Large intestine (tissue), 3 donors: Measurements from ENCODE around the gene KCNIP3. TPM values are rescaled to one million over a fixed set of nuclear protein-coding genes. Genes with fewer than 3 reads are reported as not detected.

Source experiments
- DNase-seq, 2 donors: peaks; one replicate each; pipeline versions ENCODE4 v3.0.0 to v3.0.0-alpha.2; 2013
- H3K27ac ChIP-seq: one replicate; pipeline ENCODE4 v1.5.1; 2013; ENCODE audit warnings: low read length
- H3K27me3 ChIP-seq: 2 replicates; pipeline ENCODE4 v1.6.1; 2013; ENCODE audit warnings: low read length; ENCODE audit not compliant: control insufficient read depth, insufficient read depth
- H3K36me3 ChIP-seq: 2 replicates; pipeline ENCODE4 v1.6.1; 2013; ENCODE audit warnings: low read length; ENCODE audit not compliant: control insufficient read depth, insufficient read depth
- H3K4me1 ChIP-seq: one replicate; pipeline ENCODE4 v1.6.1; 2013; ENCODE audit warnings: low read length; ENCODE audit not compliant: control insufficient read depth, insufficient read depth
- H3K4me3 ChIP-seq: one replicate; pipeline ENCODE4 v1.5.1; 2013; ENCODE audit warnings: low read length
- H3K9me3 ChIP-seq: one replicate; pipeline ENCODE4 v1.6.1; 2013; ENCODE audit warnings: mild to moderate bottlenecking, low read depth, low read length, moderate library complexity; ENCODE audit not compliant: control insufficient read depth
- WGBS: methylation state at CpG from one replicate; pipeline ENCODE4 v1.1.5; 2013; ENCODE audit warnings: low lambda C conversion rate; ENCODE audit not compliant: insufficient coverage; 5-methylcytosine and 5-hydroxymethylcytosine counted together
- polyA plus RNA-seq: library from polyadenylated mRNA; unstranded; fragments of 120-200 nt; gene quantifications from one replicate; pipeline ENCODE4 v1.2.1, GENCODE V29; 2013

KCNIP3 gene
- polyA plus RNA-seq, 1 donor, result 2.1 TPM

GRCh38 chr2:95314598-95314963, 17.4 kb downstream of the KCNIP3 start:
- no CpG with 5 or more reads among the region's 11 CpGs for whole genome bisulfite sequencing
- H3K9me3 ChIP-seq, result no peaks in the 10 kb centered on the region
- H3K27me3 ChIP-seq, result no peaks in the 10 kb centered on the region
- DNase-seq, result no peak
- no peak overlapping the region for H3K4me3 ChIP-seq
- peaks cover 3% of the 10 kb centered on the region for H3K4me1 ChIP-seq
- H3K27ac ChIP-seq, result no peak overlapping the region
- no peaks in the 10 kb centered on the region for H3K36me3 ChIP-seq

- H3K9me3 ChIP-seq, result no peaks in the 10 kb centered on the region
- no peaks in the 10 kb centered on the region for H3K36me3 ChIP-seq
- peak in 1 of 2 donors; percentile 22 for DNase-seq
- H3K4me3 ChIP-seq, result no peak overlapping the region
- H3K4me1 ChIP-seq, result peaks cover 3% of the 10 kb centered on the region
- no CpG with 5 or more reads among the region's 16 CpGs for WGBS
- no peaks in the 10 kb centered on the region for H3K27me3 ChIP-seq
- no peak overlapping the region for H3K27ac ChIP-seq
These were observed 17.9 kb downstream of the KCNIP3 start for GRCh38 chr2:95314964-95315611.

- H3K9me3 ChIP-seq, result no peaks in the 10 kb centered on the region
- DNase-seq, result no peak
- peaks cover 3% of the 10 kb centered on the region for H3K4me1 ChIP-seq
- WGBS, result no CpG with 5 or more reads among the region's 19 CpGs
- H3K36me3 ChIP-seq, result no peaks in the 10 kb centered on the region
- no peaks in the 10 kb centered on the region for H3K27me3 ChIP-seq
- H3K27ac ChIP-seq, result no peak overlapping the region
- H3K4me3 ChIP-seq, result no peak overlapping the region
These were observed 18.8 kb downstream of the KCNIP3 start for GRCh38 chr2:95315801-95316411.

GRCh38 chr2:95316466-95317122, 19.4 kb downstream of the KCNIP3 start:
- no peak for DNase-seq
- no peak overlapping the region for H3K27ac ChIP-seq
- WGBS, result no CpG with 5 or more reads among the region's 8 CpGs

GRCh38 chr2:95317123-95317500, 20.0 kb downstream of the KCNIP3 start:
- H3K27ac ChIP-seq, result no peak overlapping the region
- H3K4me3 ChIP-seq, result no peak overlapping the region
- peaks cover 3% of the 10 kb centered on the region for H3K4me1 ChIP-seq
- no peaks in the 10 kb centered on the region for H3K9me3 ChIP-seq
- H3K36me3 ChIP-seq, result no peaks in the 10 kb centered on the region
- peak in 1 of 2 donors; percentile 47 for DNase-seq
- no CpG with 5 or more reads among the region's 6 CpGs for WGBS
- no peaks in the 10 kb centered on the region for H3K27me3 ChIP-seq

More at GRCh38 chr2:95316466-95317122, 19.4 kb downstream of the KCNIP3 start:
- Histone ChIP-seq H3K9me3 (no peaks in the 10 kb centered on the region), H3K4me3 (no peak overlapping the region), H3K36me3 (no peaks in the 10 kb centered on the region), H3K27me3 (no peaks in the 10 kb centered on the region), H3K4me1 (peaks cover 3% of the 10 kb centered on the region)

GRCh38 chr2:95317665-95318425, 20.7 kb downstream of the KCNIP3 start:
- H3K4me1 ChIP-seq, result peaks cover 3% of the 10 kb centered on the region
- DNase-seq, result no peak

GRCh38 chr2:95318431-95319220, 21.5 kb downstream of the KCNIP3 start:
- Histone ChIP-seq H3K27ac (no peak overlapping the region), H3K4me1 (peaks cover 3% of the 10 kb centered on the region), H3K9me3 (no peaks in the 10 kb centered on the region), H3K27me3 (no peaks in the 10 kb centered on the region), H3K4me3 (no peak overlapping the region), H3K36me3 (no peaks in the 10 kb centered on the region)
- 100% methylated on average over 1 of the region's 13 CpGs for WGBS
- no peak for DNase-seq

More at GRCh38 chr2:95317665-95318425, 20.7 kb downstream of the KCNIP3 start:
- no CpG with 5 or more reads among the region's 12 CpGs for WGBS
- Histone ChIP-seq H3K4me3 (no peak overlapping the region), H3K9me3 (no peaks in the 10 kb centered on the region), H3K27me3 (no peaks in the 10 kb centered on the region), H3K36me3 (no peaks in the 10 kb centered on the region), H3K27ac (no peak overlapping the region)

GRCh38 chr2:95319481-95320343, 22.6 kb downstream of the KCNIP3 start:
- no CpG with 5 or more reads among the region's 23 CpGs for WGBS
- no peak for DNase-seq

GRCh38 chr2:95320344-95320712, 23.2 kb downstream of the KCNIP3 start:
- Histone ChIP-seq H3K27ac (no peak overlapping the region), H3K4me3 (no peak overlapping the region), H3K9me3 (peaks cover 2% of the 10 kb centered on the region), H3K4me1 (peaks cover 3% of the 10 kb centered on the region), H3K27me3 (no peaks in the 10 kb centered on the region), H3K36me3 (no peaks in the 10 kb centered on the region)
- WGBS, result no CpG with 5 or more reads among the region's 11 CpGs
- DNase-seq, result no peak

More at GRCh38 chr2:95319481-95320343, 22.6 kb downstream of the KCNIP3 start:
- no peak overlapping the region for H3K27ac ChIP-seq
- H3K36me3 ChIP-seq, result no peaks in the 10 kb centered on the region
- no peak overlapping the region for H3K4me3 ChIP-seq
- H3K27me3 ChIP-seq, result no peaks in the 10 kb centered on the region
- H3K4me1 ChIP-seq, result peaks cover 3% of the 10 kb centered on the region
- no peaks in the 10 kb centered on the region for H3K9me3 ChIP-seq
